HG03439 (cell line): ENCODE results near the gene ZNF277.
A peak's percentile ranks its signal among the peaks of the same experiment; 100 is the strongest.

ENCODE experiments used
- ATAC-seq: cut with Tn5 transposase; IDR thresholded peaks from one replicate; pipeline ENCODE4 v1.9.1; 2021; ENCODE audit warnings: mild to moderate bottlenecking, moderate library complexity; ENCODE audit not compliant: unreplicated experiment

ZNF277 gene

DNA sequence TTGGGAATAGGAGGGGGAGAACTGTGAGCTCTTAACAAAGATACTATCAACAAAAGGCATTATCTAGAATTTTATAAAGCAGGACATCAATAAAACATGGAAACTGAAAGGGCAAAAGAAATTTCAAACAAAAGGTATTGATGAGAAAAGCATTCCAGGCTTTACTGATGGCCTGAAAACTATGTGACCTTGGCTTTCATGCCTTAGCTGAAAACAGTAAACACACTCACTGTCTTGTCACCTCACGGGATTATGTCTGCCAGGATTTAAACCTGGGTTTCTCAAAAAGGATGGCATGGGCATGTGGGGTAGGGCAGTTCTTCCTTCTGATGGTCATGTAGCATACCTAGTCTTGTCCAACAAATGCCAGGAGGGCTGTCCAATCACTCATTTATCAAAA is 23.2 kb upstream of the ZNF277 start:
- ATAC-seq, result no peak

DNA sequence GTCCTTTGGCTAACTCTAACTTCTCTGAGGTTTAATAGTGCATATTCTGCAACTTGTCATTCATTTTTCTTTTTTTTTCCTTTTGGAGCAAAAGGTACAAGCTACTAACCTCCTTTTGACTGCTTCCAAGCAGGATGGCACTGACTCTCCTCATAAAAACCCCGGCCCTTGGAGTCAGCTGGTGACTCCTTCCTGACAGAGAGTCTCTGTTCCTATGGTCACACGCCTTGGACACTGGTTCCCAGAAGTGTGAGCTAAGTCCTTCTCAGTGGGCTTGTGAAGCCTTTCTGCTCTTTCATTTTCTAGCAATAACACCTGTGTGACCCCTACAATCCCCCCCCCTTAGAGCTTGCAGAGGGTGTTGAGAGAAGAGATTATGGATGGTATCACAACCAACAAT is 22.0 kb upstream of the ZNF277 start:
- ATAC-seq, result no peak

DNA sequence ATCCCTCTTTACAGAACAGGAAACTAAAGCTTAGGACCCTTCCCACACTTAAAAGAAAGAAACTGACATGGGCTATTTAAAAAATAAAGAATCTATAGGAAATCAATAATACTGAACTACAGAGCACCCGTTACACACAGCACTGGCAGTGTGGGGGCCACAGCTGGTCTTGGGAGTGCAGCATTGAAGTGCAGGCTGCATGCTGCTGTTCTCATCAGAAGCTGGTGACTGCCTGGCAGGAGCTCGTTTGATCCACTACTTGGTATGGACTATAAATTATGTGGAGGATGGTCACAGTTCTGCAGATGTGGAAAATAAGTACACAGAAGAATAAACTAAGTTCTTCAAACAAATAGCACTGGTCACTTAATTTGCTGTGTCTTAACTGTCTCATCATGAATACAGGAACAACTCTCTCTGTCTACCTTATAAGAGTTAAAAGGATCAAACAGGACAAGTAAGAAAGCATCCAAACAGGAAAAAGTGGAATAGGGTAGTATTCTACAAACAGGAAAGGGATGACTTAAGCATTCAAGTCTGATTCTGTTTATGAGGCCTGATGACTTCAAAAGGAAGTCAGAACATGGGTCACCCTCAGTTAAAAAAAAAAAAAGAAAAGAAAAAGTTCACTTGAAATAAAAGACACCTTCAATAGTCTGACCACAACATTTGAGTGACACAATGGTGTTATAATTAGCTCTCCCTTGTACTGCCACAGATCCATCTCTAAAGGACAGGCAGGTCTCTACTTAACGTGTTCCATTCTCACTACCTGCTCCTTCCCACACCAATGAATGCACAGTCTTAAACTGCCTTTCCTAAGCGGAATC is 21.3 kb upstream of the ZNF277 start:
- ATAC-seq, result no peak

DNA sequence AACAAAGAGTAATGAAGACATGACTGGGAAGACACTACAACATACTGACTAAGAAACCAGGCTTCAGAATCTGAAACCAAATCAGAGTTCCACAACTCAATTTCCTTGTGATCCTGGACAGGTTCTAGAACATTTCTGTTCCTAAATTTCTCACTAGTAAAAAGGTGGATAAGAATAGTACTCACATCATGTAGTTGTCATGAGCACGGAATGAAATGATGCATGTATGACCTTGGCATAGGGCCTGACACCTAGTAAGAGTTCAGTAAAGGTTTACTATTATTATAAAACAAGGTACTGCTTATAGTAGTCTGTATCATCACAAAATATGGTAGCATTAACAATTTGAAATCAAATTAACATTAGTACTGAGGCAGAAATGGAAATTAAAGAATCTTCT is 20.2 kb upstream of the ZNF277 start:
- ATAC-seq, result no peak

DNA sequence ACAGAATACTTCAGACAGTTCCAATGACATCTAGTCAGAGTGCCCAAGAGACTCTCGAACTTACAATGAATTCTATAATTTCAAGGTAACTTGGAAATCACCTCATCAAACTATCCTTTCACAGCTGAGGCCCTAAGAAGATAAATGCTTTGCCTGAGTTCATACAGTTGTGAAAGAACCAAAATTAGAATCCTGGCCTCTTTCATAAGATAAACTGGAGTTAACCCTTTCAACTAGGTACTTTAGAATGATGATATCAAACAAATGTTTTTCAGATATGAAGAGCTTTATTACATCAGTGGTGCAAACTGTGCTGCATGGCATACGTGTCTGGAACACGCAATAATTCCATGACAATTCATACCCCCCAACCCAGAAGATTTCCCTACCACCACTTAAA is 18.2 kb upstream of the ZNF277 start:
- ATAC-seq, result no peak

DNA sequence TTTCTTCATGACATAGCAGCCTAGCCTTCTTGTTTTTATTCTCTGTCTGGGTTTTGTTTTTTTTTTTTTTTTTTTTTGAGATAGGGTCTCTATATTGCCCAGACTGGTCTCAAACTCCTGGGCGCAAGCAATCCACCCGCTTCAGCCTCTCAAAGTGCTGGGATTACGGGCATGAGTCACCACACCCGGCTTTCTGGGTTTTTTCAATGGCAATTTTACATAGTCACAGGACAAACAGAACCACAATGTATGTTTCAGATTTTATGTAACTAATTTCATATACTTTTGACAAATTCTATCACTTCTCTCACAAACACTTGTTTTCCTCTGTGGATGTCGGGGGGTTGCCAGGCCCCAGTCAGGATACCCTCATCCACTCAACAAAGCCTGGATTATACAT is 16.8 kb upstream of the ZNF277 start:
- ATAC-seq, result no peak

DNA sequence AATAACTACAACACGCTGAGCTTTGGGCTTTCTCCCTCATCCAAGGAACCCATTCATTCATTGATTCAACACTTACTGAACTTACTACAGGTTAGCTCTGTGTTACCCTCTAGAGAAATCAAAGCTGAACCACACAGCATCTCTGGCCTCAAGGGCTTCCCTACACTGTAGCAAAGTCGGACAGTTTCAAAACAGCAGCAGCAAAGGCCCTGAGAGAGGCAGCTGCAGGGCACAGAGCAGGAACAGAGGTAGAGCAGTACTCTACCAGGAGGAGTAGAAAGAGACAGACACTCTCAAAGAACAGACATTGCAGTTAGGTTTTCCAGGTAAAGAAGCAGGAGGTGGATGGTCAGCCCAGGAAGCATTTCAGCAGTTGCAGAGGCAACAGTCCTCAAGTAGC is 16.4 kb upstream of the ZNF277 start:
- no peak for ATAC-seq

DNA sequence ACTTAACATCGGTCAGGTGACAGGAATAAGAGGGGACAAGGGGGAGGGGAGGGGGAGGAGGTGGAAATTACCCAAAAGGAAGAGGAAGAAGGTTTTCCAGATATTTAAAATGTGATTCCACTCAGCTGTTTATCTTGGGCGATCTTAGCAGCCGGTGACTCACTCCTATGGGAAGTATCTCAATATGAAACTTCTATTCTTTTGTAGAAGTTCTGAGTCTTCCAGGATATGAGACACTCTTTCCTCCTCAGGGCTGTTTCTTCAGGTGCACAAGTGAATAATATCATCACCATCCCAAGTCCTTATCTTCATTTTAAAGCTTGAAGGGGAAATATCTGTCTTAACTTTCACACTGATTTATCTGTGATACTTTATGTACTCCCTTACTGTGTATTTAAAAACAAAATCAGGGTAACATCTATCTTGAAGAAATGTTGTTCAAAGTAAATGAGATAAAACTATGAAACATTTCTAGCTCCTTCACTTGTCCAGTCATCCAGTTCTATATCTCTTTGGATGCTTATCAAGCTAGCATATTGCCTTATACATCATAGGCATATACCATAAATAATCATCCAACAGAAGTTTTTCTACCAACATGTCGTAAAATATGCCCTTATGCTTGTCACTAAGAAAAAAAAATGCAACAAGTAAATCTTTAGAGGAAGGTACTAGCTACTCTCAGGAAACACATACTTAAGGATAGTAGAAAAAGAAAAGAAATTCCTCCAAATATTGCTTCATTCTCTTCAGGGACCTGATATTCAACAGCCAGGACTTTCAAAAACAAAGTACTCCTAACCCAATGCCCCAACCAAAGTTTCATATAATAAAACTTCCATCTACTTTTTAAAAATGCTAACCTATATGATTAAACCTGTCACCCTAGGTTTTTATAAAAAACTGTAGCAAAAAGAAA is 14.0 kb upstream of the ZNF277 start:
- no peak for ATAC-seq

DNA sequence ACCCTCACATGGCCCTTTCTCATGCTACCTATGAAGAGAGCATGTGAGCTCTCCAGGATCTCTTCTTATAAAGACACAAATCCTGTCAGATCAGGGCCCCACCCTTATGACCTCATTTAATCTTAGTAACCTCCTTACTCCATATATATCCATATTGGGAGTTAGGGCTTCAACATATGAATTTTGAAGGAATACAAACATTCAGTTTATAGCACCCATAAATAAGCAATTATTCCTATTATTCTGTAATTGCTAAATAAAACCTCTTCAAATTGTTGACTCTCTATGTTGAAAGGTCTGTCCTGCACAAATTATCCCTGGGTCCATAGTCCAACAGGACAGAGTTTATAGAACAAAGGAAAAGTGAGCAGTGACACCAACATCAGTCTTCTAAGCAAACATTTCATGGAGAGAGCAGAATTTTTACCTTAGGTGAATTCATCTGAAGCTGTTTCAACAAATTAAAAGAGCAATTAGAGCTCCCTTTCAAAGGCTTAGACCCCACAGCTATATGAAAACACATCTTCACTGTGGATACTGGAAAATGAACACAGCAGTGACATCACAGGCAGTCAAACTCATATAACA is 12.5 kb upstream of the ZNF277 start:
- no peak for ATAC-seq

DNA sequence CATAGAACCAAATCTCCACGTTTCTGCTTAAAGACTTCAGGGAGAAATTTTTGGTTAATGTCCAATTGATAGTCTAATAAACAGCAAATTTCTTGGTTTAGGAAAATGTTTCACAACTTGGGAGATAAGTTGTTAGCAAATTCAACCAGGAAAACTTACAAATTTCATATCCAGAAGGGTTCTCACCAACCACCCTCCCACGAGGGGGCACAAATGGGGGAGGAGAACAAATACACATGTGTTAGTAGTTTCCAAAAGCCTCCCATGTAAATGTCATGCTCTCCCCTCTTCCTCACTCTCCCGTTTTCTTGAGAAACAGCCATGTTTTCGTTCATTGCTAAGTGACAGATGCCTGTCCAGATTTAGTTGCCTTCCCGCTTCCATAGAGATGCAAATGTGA is 10.8 kb upstream of the ZNF277 start:
- ATAC-seq, result no peak

DNA sequence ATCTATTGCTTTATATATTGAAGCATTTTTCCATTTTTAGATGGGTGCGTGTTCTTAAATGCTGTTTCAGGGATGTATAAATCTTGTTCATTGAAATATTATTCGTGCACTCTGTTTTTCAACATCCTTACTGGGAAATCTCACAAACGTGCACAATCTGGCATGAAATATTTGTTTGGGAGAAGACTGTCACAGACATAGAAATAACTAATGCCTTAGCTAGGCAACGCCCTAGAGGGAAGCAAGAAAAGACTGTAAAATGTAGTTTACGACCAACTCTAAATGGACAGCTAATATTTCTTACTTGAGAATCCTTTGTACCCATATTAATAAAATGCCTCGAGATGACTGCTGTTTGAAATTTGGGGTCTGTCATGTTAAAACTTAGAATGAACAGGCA is 9.2 kb upstream of the ZNF277 start:
- no peak for ATAC-seq

DNA sequence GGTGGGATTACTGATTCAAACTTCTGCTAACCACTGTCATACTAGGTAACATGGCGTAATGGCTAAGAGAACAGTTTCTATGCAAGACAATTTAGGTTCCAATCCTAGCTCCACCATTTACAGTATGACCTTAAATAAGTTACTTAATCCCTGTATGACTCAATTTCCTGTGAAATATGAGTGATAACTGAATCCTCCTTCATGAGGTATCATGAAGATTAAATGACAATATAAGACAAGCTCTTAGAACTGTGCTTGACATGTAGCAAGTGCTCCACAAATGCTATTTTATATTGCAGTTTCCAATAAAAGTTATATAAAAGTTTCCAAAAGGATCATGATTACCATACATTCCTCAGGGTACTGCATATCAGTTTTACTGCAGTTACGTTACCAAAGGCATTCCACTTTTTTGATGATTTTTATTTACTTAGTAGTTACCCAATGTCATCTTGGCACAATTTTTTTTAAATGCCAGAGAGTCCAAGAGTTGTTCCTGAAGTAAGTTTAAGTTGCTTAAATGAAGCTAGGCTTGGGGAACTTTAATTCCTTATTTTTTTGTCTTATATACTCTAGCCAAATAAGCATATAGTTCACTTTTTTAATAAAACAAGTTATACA is 7.3 kb upstream of the ZNF277 start:
- no peak for ATAC-seq

DNA sequence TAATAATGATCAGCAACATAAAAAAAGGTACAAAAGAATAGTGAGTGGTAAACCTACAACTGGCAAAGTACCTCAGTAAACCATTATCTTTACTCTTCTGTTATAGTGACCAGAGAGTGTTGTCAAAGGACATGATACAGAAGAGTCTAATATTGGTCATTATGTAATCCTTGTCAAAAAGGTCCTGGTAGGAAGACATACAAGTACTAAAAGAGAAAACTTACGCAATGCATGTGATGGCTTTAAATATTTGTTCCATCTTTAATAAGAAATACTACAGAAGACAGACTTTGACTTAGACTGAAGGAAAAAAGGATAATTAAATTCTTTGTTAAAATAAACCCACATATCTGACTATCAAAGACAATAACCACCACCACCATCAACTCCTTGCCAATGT is 6.8 kb upstream of the ZNF277 start:
- no peak for ATAC-seq

DNA sequence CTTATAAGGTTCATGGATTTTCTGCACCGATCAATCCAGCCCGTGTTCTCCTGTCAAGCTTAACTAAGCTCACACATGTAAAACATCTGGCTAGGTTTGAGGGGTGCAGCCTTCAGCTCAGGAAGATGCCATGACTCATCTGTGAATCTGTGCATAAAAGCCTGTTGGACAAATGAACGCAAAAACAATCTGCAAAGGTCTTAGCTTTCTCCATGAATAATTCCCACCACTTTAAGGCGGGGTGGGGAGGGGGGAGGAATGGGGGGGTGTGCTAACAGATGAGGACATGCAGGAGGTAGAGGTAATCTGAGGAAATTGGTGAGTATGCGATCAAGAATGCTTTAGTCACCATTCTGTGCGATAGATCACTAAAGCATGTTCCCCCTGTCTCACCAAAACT is 5.1 kb upstream of the ZNF277 start:
- no peak for ATAC-seq

DNA sequence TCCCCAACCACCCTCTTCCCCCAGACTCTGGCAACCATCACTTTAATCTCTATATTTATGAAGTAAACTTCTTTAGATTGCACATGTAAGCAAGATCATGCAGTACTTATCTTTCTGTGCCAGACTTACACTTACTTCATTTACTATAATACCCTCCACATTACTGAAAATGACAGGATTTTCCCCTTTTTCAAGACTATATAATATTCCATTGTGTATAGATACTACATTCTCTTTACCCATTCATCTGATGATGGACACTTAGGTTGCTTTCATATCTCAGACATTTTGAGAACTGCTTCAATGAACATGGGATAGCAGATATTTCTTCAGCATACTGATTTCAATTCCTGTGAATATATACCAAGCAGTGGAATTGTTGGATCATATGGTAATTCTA is 4.7 kb upstream of the ZNF277 start:
- ATAC-seq, result no peak

DNA sequence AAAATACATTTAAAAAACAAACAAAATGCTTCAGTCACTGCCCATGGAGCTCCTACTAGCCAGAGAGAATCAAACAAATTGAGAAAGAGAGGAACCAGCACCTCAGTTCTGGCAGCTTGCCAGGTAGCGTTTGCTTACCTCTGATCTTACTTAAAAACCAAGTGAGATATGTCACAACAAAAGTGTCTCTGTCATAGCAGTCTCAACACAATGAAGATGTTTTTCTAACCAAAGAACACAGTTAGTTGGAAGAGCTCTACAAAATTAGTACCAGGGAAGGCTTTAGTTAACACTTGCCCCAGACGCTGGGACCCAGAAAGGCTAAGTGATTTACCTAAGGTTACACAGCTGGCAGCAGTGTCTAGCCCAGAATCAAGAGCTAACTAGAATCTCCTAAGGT is 3.7 kb upstream of the ZNF277 start:
- ATAC-seq, result no peak

DNA sequence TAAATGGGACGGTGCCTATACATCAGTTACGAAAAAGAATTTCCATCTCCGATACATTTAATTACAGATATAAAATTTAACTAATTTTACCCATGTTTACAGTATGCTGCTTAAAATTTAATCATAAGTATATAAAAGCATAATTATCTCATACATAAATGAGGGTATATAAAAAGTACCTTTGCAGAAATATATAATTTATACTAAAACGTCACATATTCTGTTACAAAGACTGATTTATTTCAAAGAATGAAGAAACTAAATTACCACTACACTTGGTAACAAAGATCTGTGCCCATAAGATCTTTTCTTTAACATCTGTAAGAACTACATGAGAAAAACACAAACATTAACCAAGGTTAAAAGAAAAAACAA is 3.1 kb upstream of the ZNF277 start:
- ATAC-seq, result no peak

DNA sequence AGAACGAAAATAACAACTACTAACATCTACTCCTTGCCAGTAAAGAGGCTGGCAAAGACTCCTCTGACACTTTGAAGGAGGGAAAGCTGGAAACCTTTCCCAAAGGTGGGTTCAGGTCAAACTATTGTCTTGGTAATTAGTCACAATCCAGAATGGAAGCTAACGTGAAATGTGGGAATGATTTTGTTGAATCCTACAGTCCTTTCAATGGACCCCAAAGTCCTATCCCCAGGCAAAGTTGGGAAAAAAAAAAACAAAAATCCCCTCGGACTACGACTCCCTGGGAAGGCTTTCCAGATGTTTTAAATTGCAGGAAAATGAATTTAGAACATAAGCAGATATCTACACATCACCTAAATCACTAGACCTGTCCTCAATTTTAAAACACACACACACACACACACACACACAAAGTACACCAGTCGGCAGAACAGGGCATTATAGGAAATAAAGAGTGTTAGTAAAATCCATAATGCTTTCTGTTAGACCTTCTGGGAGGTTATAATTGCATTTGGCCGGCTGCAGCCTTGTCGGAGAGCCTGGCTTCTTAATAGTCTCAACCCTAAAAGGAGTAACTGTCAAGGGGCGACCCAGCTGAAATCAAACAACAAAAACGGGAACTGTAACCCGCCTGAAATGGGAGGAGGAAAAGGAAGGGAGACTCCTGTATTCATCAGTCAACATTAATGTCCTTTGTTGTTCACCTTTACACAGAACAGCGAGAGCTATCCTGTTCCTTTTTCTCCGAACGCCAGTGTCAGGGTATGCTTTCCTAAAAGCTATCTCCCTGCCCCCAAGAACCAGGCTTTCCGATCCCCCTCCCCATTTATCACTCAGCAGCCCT is 1.8 kb upstream of the ZNF277 start:
- no peak for ATAC-seq

DNA sequence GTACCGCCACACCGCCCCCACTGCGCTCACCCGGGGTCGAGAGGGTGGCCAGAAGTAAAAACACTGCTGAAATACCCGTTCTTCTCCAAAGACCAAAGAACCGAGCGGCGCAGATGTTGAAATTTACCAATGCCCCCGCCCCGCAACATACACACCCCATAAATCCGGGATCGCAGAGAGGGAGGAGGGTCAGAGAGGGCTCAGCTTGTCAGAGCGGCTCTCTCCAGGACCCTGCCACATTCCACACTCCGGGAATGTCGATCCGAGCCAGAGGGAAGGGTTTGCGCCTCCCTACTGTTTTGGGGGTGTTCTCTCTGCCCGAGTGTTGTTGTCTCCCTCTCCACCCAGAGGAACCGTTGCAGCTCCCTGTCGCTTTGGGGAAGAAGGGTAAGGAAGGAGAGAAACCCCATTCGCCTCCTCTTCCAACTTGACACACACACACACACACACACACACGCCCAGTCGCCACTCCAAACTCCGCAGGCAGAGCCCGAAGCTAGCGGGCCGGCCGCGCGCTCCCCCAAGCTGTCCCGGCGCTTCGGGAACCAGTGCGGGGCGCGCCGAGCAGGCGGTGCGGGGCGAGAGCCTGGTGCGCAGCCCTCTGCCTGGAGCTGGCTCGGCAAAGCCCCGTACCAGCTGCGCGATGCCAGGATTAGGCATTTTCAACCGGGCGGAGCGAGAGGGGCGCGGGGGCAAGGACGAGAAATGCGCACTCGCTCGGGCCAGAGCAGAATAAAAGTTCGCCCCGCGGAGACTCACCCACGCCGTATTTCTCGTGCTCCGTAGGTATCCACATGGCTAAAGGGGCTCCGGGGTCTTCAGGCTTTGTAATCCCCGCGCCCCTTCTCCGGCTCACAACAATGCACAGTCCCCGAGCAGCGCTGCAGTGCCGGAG is 905 bp upstream of the ZNF277 start:
- ATAC-seq, result peak; percentile 11
